Testis (tissue), 2 donors: ENCODE measurements around the gene RMND5A.

Experiments
- POLR2A ChIP-seq: fragments of 450-650 bp; IDR thresholded peaks from one replicate; pipeline ENCODE4 v1.6.1; 2017; ENCODE audit warnings: antibody characterized with exemption, mild to moderate bottlenecking, moderate library complexity
- TF ChIP-seq, protein P1 (sequence below), 3 experiments: fragments of 450-650 bp in 2 of 3; fragments of 200-600 bp in 1 of 3; sonication (generic) in 1 of 3; IDR thresholded peaks; one replicate each; pipeline ENCODE4 v1.5.1; 2016 to 2019; ENCODE audit warnings: antibody characterized with exemption in 3 of 3, mild to moderate bottlenecking in 2 of 3, moderate library complexity in 1 of 3

DNA sequence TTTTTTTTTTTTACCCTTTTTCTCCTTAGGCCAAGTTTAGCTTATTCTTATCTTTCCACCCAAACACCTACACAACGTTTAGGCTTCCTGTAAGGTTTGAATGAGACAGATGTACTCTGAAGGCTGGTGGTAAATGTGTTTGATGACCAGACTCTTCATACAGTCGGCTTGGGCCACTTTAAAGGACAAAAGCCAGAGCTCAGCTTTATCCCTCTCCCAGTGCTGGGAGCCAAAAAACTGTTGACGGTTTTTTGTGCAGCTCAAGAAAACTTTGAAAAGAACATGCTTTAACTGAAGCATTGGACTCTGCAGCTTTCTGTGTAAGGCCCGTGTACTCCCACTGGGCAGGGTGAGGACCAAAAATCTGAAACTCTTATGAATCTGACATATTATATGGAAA lies 55.2 kb downstream of the RMND5A start:
- TF ChIP-seq, protein P1, sequence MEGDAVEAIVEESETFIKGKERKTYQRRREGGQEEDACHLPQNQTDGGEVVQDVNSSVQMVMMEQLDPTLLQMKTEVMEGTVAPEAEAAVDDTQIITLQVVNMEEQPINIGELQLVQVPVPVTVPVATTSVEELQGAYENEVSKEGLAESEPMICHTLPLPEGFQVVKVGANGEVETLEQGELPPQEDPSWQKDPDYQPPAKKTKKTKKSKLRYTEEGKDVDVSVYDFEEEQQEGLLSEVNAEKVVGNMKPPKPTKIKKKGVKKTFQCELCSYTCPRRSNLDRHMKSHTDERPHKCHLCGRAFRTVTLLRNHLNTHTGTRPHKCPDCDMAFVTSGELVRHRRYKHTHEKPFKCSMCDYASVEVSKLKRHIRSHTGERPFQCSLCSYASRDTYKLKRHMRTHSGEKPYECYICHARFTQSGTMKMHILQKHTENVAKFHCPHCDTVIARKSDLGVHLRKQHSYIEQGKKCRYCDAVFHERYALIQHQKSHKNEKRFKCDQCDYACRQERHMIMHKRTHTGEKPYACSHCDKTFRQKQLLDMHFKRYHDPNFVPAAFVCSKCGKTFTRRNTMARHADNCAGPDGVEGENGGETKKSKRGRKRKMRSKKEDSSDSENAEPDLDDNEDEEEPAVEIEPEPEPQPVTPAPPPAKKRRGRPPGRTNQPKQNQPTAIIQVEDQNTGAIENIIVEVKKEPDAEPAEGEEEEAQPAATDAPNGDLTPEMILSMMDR (IDR thresholded peaks at IDR 0.05): no peak
- no peak for TF ChIP-seq POLR2A
